Activated CD8-positive, alpha-beta memory T cell treated with anti-CD3 and anti-CD28 coated beads, Interleukin-2, amount 50 U/mL, for 48 hours (primary cell): Measurements from ENCODE around the gene DCTN1.

ENCODE experiments used
- DNase-seq: peaks from one replicate; pipeline ENCODE4 v3.0.0-alpha.2; 2020

The DCTN1 gene

GRCh38 chr2:74413001-74413698 is 33.0 kb upstream of the DCTN1 start:
- no peak for DNase-seq

GRCh38 chr2:74407682-74408081 is 27.6 kb upstream of the DCTN1 start:
- no peak for DNase-seq

DNA sequence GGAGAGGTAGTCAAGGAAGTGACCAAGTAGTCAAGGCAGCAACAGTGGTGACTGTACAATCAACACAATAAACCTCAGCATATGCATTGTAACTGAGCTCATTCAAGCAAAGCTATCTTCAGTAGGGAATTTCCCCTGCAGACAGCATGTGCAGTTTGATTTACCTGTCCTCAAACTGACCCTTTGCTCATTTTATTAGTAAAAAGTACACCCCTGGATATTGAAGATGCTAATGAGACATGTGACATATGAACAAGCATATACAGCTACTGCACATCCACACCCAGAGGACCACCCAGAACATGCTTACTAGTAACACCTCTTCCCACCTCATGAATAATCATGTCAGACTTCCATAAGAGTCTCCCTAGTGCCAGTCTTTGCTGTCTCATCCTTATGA is 25.9 kb upstream of the DCTN1 start:
- DNase-seq: no peak

- DNase-seq: no peak
Observed at GRCh38 chr2:74401891-74402290, 21.8 kb upstream of the DCTN1 start.

DNA sequence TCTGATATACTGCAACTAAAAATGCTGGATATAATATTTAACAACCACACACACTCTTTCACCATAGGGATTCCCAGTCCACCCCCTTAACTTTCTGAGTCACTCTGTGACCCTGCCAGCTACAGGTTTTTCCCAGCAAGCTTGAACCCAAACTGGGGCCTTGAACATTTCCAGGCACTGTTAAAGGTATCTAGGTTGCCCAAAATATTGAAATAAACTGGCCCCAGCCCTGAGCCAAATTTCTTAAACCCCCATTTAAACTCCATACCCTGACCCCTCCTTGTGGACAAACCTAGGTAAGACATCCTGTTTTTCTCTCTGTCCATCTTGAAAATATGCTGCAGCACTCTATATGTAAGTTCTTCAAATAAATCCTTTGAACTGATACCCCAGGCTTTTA is 19.7 kb upstream of the DCTN1 start:
- DNase-seq: no peak

DNA sequence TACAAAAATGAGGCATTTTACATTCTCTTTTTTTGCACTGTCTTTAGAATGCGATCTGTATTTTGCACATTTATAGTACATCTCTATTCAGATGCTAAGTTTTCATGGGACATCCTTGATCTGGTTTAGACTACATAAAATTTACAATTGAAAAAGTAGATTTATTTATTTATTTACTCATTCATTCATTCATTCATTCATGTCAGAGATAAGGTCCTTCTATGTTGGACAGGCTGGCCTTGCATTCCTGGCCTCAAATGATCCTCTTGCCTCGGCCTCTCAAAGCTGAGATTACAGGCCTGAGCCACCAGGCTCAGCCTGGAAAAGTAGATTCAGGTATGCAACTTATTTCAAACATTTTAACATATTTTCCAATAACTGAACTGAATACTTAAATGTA is 16.0 kb upstream of the DCTN1 start:
- DNase-seq: no peak

- DNase-seq: no peak
Observed at GRCh38 chr2:74393525-74393924, 13.4 kb upstream of the DCTN1 start.

GRCh38 chr2:74392449-74392743 is 12.3 kb upstream of the DCTN1 start:
- no peak for DNase-seq

DNA sequence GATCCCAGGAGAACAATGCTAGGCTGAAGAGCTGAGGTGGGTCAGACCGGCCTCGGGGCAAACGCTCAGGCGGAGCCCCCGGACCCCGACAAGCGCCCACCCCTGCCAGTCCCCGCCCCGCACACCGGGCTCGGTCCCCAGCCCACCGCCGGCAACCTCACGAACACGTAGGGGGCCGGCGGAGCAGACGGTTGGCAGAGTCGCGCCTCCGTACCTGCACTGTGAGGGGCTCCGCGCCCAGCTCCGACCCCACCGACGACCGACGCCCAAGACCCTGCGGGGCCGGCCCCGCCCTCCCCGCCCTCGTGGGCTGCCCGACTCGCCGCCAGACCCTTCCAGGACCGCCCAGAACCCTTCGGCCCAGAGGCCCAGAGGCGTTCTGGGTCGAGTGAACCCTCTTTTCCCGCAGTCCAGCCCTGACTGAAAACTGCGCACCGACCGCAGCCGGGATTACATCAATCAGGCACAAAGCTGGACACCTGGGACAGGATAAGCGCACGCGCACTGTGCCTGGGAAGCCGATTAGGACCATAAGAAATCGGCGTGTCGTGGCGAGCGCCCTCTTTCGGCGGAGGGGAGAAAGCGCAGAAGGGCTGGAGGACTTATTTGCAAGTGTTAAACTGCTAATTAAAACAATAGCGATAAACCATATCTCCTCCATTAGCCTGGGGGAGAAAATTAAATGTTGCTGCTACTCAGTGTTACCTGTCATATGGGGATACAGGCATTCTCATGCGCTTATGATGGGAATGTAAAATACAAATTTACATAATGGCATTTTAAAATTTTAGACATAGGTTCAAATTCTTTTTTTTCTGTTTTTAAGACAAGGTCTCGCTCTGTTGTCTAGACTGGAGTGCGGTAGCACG is 11.7 kb upstream of the DCTN1 start:
- peak; percentile 99 for DNase-seq

GRCh38 chr2:74391209-74391579 is 11.1 kb upstream of the DCTN1 start:
- no peak for DNase-seq

GRCh38 chr2:74390606-74391005 is 10.5 kb upstream of the DCTN1 start:
- no peak for DNase-seq

DNA sequence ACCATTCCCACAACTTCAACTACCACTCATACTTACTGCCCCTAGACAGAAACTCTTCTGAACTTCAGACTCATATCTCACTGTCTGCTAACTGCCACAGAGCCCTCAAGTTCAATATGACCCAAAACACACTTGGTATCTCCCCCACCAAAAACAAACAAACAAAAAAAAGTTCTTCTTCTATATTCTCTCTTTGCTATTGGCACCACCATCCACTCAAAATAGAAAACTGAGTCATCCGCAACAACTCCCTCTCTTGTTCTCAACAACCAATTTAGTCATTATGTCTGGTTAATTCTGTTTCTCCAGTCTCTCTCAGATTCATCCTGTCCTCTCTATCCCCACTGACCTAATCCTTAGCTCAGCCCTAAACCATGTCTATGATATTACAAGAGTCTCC is 7.2 kb upstream of the DCTN1 start:
- no peak for DNase-seq

- no peak for DNase-seq
Observed at GRCh38 chr2:74385396-74385795, 5.3 kb upstream of the DCTN1 start.

DNA sequence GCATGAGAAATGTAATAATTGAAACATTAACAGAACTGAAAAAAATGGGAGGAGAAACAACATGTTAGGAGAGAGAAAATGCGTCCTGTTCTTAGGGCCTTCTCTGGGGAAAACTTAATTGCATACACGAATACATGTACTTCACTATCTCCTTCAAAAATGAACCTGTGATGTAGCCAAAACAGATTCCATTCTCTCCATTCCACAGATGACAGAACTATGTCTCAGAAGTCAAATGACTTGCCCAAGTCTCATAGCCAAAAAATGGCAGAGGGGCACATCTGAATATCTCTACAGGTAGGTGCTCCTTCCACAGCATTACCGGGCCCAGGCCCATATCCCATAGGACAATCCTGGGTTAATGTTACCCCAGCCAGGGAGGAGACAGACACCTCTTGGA is 3.9 kb upstream of the DCTN1 start:
- DNase-seq: no peak

DNA sequence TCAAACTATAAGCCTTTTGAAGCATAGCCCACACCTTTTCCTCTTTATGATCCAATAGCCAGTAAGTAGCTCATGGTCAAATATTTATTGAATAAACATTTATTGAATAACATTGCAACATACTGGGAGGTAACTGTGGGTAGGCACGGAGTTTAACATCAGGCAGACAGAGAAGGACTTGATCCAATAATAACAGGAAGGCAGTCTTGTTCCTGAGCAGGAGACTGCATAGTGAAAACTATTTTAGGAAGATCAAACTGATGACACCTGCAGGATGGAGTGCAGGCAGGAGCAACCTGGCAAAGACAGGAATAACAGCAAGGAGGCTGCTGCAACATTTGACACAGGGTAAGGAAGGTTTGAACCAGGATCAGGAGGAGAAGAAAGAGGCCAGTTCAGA is 3.1 kb upstream of the DCTN1 start:
- DNase-seq: no peak

- no peak for DNase-seq
Observed at GRCh38 chr2:74381751-74382150, 1.6 kb upstream of the DCTN1 start.

DNA sequence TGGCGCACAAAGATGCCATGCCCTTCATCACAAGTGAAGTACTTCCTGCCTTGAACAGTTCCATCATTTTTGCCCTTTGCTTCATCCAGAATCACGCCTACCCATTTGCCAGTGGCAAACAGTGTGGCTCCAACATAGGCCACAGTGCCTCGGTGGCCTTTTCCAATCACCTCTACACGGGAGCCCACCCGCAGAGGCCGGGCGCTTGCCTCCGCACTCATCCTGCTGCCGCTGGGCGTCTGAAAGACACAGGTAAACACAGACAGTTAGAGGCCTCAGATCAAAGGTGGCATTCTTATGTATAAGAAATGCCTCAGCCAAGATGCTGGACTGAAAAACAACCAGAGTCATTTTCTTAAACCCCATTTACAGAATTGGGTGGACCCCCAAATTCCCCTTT is 2.1 kb downstream of the DCTN1 start:
- no peak for DNase-seq

DNA sequence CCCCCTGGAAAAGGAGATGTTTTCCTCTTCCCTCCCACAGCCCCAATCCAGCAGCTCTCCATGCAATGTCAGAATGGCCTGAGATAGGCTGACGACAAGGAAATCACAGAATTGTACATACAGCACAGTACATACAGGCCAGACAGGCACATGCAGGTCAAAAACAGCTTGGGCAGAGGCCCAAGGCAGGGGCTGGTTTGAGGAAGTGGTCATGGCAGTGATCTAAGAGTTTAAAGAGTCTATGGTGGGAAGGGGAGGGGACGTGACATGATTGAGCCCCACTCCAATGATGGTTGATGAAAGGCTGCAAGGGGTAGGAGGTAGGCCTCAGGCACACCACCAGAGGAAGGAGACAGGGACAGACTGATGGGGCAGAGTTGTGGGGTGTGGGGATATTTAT is 4.3 kb downstream of the DCTN1 start:
- DNase-seq: no peak

- no peak for DNase-seq
Observed at GRCh38 chr2:74374509-74375205, 5.5 kb downstream of the DCTN1 start.

DNA sequence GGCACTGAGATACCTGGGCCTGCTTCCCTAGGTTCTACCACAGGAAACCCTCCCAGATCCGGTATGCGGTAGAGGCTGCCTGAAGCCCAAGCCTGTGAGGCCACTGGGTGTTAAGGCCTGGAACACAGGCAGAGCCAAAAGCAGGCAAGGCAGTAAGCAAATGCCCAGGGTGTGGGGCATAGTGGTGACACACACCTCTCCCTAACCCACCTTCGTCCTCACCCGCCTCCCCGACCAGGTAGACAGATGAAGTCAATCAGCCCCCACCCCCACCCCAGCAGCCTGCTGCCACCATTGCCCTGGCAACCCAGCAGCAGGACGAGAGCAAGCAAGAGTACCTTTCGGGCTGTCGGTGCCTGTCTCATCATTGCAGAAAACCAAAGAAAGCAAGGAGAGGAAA is 6.1 kb downstream of the DCTN1 start:
- DNase-seq: no peak

DNA sequence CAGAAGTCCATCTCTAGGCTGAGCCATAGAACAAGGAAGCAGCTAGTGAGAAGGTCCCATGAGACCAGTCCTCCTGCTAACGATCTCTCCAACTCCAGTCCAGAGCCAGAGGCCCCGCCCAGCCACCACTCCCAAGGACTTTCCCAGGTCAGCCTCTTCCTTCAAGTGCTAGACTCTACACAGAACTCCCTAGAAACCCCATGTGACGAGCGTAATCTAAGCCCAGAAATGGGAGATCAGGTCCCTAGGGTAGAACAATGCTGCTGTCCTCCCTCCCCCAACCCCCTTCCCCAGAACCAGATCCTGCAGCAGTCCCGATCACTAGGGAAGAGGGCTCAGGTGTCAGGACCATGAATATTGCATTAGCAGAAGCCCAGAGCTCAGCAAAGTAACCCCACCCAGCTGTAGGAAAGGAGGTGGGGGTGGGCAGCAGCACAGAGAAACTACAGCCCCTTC is 6.9 kb downstream of the DCTN1 start:
- DNase-seq: no peak

- DNase-seq: no peak
Observed at GRCh38 chr2:74372674-74373073, 7.4 kb downstream of the DCTN1 start.

GRCh38 chr2:74371421-74371820 is 8.7 kb downstream of the DCTN1 start:
- DNase-seq: no peak

- DNase-seq: no peak
Observed at GRCh38 chr2:74369976-74370375, 10.1 kb downstream of the DCTN1 start.
